ENCODE measurements around the gene HRC. TPM values are rescaled to one million over a fixed set of nuclear protein-coding genes. Genes with fewer than 3 reads are reported as not detected.

Gene HRC
- total RNA-seq, 1 experiment from 2014 or later: not detected

DNA sequence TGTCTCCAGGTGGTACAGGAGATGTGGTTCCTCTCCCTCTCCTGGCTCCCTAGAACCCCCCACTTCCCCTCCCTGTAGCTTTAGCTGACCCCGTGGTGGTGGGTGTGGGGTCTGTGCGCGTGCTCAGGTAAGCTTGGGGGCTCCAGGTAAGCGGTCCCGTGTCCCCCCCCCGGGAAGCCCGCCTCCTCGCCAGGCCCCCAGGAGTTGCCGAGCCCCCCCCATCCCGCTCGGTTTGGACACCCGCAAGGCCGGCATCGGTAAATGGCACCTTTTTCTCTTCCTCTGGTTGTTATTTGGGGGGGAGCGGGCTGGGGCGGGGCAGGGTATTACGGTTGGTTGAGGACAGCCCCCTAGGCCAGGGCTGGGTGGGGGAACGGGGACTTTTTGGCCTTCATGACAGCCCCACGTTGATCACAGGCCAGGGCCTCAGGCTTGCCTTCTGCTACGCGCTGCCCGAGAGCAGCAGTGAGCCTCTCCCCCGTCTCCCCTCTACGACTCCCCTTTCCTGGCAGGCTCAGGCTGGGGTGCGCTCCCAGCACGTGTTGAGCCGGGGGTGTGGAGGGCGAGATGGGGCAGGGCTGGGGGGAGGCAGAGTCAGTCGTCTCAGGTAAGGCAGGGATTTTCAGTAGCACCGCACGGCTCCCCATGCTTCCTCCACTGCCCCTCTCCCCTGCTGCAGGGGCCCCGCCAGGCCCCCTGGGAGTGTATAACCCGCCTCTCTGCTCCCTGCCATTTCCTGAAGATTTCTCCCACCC lies 51.7 kb downstream of the HRC start:
- Mint-ChIP-seq H3K4me1 (ENCODE audit: insufficient read depth, unreplicated experiment) (no peaks in the 10 kb centered on the region), H3K27me3 (ENCODE audit: insufficient read depth, unreplicated experiment) (no peaks in the 10 kb centered on the region), H3K4me3 (ENCODE audit: unreplicated experiment) (no peak overlapping the region), H3K27ac (ENCODE audit: low read depth, unreplicated experiment) (no peak overlapping the region), H3K9me3 (ENCODE audit: unreplicated experiment) (no peaks in the 10 kb centered on the region), H3K36me3 (ENCODE audit: insufficient read depth, unreplicated experiment) (peaks cover 88% of the 10 kb centered on the region)
- no TSS peak for BruUV-seq (replicated peaks)
- ChIA-PET POLR2A (no interaction called here), CTCF (interaction anchor here (0.6 kb wide), 1 partner anchor 710 kb away, joined by 3 read pairs; the partner anchor contains the start of gene FUZ)
- TF ChIP-seq, protein P1, sequence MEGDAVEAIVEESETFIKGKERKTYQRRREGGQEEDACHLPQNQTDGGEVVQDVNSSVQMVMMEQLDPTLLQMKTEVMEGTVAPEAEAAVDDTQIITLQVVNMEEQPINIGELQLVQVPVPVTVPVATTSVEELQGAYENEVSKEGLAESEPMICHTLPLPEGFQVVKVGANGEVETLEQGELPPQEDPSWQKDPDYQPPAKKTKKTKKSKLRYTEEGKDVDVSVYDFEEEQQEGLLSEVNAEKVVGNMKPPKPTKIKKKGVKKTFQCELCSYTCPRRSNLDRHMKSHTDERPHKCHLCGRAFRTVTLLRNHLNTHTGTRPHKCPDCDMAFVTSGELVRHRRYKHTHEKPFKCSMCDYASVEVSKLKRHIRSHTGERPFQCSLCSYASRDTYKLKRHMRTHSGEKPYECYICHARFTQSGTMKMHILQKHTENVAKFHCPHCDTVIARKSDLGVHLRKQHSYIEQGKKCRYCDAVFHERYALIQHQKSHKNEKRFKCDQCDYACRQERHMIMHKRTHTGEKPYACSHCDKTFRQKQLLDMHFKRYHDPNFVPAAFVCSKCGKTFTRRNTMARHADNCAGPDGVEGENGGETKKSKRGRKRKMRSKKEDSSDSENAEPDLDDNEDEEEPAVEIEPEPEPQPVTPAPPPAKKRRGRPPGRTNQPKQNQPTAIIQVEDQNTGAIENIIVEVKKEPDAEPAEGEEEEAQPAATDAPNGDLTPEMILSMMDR (IDR thresholded peaks at IDR 0.05; ENCODE audit: unreplicated experiment): no peak
- DNase-seq (ENCODE audit: unreplicated experiment): no peak
- intact Hi-C loops (cut with micrococcal nuclease): no loop called here

DNA sequence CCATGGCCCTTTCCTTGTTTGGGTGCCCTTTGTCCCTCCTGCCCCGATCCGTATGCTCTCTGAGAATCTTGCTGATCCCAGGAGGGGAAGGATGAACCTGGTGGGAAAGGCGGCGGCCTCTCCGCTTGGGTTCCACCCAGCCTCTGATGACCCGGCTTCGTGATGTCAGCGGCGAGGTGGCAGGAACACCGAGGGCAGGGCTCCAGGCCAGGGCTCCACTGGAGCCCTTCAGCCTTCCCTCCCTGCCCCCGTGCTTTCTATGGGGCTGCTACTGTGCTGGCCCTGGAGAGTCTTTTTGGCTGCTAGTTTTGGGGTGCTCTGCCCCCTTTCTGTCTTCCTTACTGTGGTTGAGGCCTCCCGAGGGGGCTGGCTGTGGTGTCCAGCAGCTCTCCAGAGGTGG lies 52.9 kb downstream of the HRC start:
- no peak for DNase-seq (ENCODE audit: unreplicated experiment)
- TF ChIP-seq, protein P1 (IDR thresholded peaks at IDR 0.05; ENCODE audit: unreplicated experiment): no peak
- ChIA-PET CTCF (interaction anchor here (0.6 to 2.0 kb wide), 4 partner anchors 12 to 199 kb away, joined by 3 to 6 read pairs (median 4); partner anchors contain the start of gene LIN7B), POLR2A (no interaction called here)
- BruUV-seq (replicated peaks): no TSS peak
- no peaks in the 10 kb centered on the region for H3K9me3 Mint-ChIP-seq (ENCODE audit: unreplicated experiment)
- intact Hi-C loops (cut with micrococcal nuclease): no loop called here
- peaks cover 4% of the 10 kb centered on the region for H3K4me1 Mint-ChIP-seq (ENCODE audit: insufficient read depth, unreplicated experiment)
- H3K4me3 Mint-ChIP-seq (ENCODE audit: unreplicated experiment): no peak overlapping the region
- H3K36me3 Mint-ChIP-seq (ENCODE audit: insufficient read depth, unreplicated experiment): peaks cover 91% of the 10 kb centered on the region
- H3K27ac Mint-ChIP-seq (ENCODE audit: low read depth, unreplicated experiment): peak overlapping the region; percentile 46
- H3K27me3 Mint-ChIP-seq (ENCODE audit: insufficient read depth, unreplicated experiment): no peaks in the 10 kb centered on the region

Other genes starting within 250 kb of the HRC start
- not detected in 2 replicates for gene DHDH, start 221.7 kb downstream of the HRC start, total RNA-seq (2022)
- gene BAX, start 200.5 kb downstream of the HRC start, total RNA-seq (2022): 130 and 152 TPM in 2 replicates
- 275 and 390 TPM in 2 replicates for gene FTL, start 190.1 kb downstream of the HRC start, total RNA-seq (2022)
- gene GYS1, start 162.1 kb downstream of the HRC start, total RNA-seq (2022): 29.7 and 42.7 TPM in 2 replicates
- gene RUVBL2, start 161.5 kb downstream of the HRC start, total RNA-seq (2022): 126 and 156 TPM in 2 replicates
- not detected in 2 replicates for gene LHB, start 138.3 kb downstream of the HRC start, total RNA-seq (2022)
- gene CGB3, start 131.1 kb downstream of the HRC start, total RNA-seq (2022): not detected in 2 replicates
- gene CGB2, start 123.5 kb downstream of the HRC start, total RNA-seq (2022): not detected in 2 replicates
- not detected in 2 replicates for gene CGB1, start 118.5 kb downstream of the HRC start, total RNA-seq (2022)
- not detected in 2 replicates for gene CGB5, start 111.5 kb downstream of the HRC start, total RNA-seq (2022)
- gene CGB8, start 106.3 kb downstream of the HRC start, total RNA-seq (2022): 1.3 TPM in 1 of 2 replicates, not detected in the other
- 2.3 and 2.5 TPM in 2 replicates for gene CGB7, start 97.6 kb downstream of the HRC start, total RNA-seq (2022)
- 6.0 and 7.8 TPM in 2 replicates for gene NTF4, start 90.6 kb downstream of the HRC start, total RNA-seq (2022)
- gene KCNA7, start 82.7 kb downstream of the HRC start, total RNA-seq (2022): not detected in 2 replicates
- 199 and 200 TPM in 2 replicates for gene SNRNP70, start 69.9 kb downstream of the HRC start, total RNA-seq (2022)
- gene LIN7B, start 41.0 kb downstream of the HRC start, total RNA-seq (2022): 2.6 and 3.2 TPM in 2 replicates
- gene C19orf73, start 36.3 kb downstream of the HRC start, total RNA-seq (2022): 2.4 and 3.2 TPM in 2 replicates
- 6.7 and 8.0 TPM in 2 replicates for gene PPFIA3, start 35.9 kb downstream of the HRC start, total RNA-seq (2022)
- gene TRPM4, start 2.4 kb upstream of the HRC start, total RNA-seq (2022): 21.2 and 21.4 TPM in 2 replicates
- 0.39 TPM in 1 of 2 replicates, not detected in the other for gene SLC6A16, start 169.8 kb upstream of the HRC start, total RNA-seq (2022)
- gene CD37, start 180.0 kb upstream of the HRC start, total RNA-seq (2022): not detected in 2 replicates
- gene TEAD2, start 207.0 kb upstream of the HRC start, total RNA-seq (2022): 3.5 and 6.2 TPM in 2 replicates
- gene DKKL1, start 208.5 kb upstream of the HRC start, total RNA-seq (2022): 0.56 TPM in 1 of 2 replicates, not detected in the other
- not detected in 2 replicates for gene KASH5, start 232.9 kb upstream of the HRC start, total RNA-seq (2022)

Measured in MCF 10A (cell line).